Islet of Langerhans (tissue), 1 donor: ENCODE measurements around the gene BRSK2.
"Not testable (repeated sequence)": the region's sequence is repeated elsewhere in the genome, so short reads cannot be mapped to it uniquely, and the experiment has no call there.

Source experiments
- FAIRE-seq: peaks from one replicate; lab custom pipeline; 2011; peaks lifted over from hg19 to GRCh38; lab: Jason Lieb, UNC

The BRSK2 gene

DNA sequence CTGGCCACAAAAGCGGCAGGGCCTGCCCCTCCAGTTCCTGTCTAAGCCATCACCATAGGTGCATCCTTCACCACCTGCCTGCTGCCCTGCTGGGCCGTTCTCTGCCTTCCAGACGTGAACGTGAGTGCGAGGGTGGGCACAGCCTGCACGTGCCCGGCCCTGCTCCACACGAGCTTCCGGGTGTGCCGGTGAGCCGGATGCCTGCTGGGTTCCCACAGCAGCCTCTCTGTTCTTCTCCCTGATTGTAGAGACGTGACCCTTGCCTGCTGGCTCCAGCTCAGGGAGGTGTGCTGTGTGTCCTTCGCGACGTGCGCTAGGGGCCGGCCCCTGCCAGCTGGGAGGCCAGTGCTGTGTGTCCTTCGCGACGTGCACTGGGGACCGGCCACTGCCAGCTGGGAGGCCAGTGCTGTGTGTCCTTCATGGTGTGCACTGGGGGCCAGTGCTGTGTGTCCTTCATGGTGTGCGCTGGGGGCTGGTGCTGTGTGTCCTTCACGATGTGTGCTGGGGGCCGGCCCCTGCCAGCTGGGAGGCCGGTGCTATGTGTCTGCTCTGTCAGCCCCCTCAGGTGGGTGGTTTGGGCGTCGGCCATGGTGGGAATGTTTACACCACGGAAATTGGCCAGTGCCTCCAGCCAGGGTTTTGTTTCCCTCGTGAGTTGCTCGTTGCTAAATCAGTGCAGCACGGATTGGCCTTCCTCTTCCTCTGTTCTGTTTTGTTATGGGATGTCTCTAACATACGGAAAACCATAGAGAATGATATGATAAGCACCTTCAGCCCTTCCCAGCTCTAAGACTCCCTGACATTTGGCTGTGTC is 35.4 kb upstream of the BRSK2 start:
- no peak for FAIRE-seq

DNA sequence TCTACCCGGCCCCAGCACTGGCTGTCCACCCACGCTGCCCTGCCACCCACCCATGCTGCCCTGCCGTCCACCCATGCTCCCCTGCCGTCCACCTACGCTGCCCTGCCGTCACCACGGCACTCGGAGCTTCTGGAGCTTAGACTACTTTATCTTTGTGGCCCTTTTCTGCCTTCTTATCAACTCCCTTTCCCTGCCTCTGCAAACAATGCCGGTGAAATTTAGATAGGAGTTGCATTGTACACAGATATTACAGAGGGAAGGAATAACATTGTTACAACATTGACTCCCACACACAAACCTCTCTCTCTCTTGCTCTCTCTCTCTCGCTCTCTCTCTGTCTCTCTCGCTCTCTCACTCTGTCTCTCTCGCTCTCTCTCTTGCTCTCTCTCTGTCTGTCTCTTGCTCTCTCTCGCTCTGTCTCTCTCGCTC is 33.7 kb upstream of the BRSK2 start:
- no peak for FAIRE-seq

DNA sequence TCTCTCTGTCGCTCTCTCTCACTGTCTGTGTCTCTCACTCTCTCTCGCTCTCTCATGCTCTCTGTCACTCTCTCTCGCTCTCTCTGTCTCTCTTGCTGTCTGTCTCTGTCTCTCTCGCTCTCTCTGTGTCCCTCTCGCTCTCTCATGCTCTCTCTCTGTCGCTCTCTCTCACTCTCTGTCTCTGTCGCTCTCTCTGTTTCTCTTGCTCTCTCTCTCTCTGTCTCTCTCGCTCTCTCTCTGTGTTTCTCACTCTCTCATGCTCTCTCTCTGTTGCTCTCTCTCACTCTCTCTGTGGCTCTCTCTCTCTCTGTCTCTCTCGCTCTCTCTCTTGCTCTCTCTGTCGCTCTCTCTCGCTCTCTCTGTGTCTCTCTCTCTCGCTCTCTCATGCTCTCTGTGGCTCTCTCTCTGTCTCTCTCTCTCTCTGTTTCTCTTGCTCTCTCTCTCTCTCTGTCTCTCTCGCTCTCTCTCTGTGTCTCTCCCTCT is 33.2 kb upstream of the BRSK2 start:
- FAIRE-seq, result no peak

DNA sequence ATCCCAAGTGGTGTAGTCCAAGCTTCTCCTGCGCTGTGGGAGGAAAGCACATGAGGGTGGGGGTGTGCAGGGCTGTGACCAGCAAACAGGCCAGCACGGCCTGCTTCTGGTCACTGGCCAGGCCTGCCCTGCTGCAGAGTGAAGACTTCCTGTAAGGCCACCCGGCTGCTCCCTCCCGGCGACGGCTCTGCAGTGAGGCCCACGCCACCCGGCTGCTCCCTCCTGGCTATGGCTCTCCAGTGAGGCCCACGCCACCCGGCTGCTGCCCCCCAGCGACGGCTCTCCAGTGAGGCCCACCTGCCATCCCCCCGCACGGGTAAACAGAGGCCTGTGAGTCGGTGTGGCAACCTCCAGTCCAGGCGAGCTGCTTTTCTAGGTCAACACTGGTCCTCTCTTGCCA is 31.4 kb upstream of the BRSK2 start:
- FAIRE-seq, result no peak

DNA sequence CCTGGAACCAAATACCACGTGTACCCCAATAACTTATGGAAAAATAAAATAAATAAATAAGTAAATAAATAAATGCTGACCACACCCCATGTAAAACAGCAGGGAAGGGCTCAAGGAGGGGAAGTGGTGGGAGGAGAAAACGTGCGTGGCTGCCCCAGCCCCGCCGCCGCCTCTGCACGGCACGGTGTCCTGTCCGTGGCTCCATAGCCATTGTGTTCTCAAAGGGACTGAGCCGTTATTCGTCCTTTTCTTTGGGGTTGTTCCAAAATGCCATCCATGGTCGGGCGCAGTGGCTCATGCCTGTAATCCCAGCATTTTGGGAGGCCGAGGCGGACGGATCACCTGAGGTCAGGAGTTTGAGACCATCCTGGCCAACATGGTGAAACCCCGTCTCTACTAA is 30.8 kb upstream of the BRSK2 start:
- FAIRE-seq, result not testable (repeated sequence)

DNA sequence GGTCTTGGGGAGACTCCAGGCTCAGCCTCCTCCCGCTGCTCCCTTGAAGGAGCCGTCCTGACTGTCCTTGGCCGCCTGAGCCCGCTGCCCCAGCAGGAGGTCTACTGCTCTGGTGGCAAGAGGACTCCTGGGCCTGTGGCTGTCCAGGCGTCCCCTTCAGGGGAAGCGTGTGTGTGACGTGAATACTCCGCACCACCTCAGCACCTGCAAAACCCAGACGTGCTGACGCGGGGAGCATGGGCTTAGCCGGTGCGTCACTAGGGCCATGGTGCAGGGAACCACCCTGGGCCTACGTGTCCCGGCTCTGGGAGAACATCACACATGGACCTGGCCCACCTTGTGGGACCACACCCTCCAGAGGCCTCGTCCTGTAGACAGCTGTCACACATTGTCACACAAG is 30.2 kb upstream of the BRSK2 start:
- FAIRE-seq, result no peak

DNA sequence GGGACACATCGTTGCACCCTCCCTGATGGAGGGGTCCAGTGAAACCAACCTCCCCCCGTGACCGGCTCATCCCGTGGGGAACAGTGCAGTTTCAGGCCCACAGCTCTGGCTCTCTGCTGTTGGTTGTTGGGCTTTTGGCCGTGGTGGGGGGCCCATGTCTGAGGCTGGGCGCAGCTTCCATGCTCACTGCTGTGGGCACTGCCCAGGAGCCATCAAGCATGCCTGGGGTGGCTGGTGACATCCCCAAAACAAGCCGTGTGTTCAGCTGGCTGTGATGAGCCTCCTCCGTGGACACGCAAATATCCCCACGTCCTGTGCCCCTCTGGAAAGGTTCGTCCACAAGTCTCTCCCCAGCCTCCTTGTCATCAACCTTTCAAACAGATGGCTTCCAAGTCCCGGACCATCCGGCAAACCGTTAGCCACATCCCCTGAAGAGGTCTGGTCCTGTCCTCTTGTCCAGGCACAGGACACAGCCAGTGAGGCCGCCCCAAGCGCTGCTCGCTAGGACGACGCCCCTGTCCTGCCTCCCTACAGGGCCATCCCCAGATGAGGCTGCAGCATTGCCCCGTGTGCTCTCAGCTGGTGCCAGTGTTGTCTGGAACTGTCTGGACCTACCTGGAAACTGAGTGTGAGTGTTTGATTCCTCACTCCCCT is 29.4 kb upstream of the BRSK2 start:
- FAIRE-seq, result no peak

DNA sequence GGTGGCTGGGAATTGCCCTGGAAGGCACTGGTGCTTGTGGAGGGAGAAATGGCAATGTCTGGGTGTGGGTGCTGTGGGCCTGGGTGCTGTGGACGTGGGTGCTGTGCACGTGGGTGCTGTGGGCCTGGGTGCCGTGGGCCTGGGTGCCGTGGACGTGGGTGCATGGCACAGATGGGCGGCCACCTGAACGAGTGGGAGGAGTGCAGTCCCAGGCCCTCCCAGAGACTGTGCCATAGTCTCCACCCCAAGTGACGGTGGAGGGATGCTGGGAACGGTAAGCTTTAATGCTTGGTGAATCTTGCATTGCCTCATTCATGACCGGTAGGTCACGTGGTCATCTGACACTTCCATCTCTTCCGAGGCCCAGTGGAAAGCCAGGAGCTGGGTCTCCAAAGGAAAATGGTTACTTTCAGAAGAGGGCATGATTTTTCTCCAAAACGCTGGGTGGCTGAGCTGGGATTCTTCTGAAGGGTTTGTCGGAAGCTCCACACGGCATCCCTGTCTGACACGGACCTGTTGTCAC is 28.8 kb upstream of the BRSK2 start:
- no peak for FAIRE-seq

DNA sequence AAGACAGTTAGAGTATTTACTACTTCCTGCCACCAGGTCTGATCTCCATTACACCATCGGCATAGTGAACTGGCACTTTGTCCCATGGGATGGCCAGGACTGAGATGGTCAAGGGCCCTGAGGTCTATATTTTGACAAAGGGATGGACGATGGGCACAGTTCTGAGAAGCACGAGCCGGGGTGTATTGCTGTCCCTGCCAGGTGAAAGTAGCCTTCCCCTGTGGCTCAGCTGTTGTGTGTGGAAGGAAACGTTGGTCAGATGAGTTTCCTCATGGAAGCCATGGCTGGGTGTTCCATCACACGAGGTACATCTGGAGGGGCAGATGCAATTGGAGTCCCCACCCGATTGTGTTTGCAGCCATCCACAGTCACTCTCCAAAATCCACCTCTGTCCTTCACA is 27.9 kb upstream of the BRSK2 start:
- no peak for FAIRE-seq

DNA sequence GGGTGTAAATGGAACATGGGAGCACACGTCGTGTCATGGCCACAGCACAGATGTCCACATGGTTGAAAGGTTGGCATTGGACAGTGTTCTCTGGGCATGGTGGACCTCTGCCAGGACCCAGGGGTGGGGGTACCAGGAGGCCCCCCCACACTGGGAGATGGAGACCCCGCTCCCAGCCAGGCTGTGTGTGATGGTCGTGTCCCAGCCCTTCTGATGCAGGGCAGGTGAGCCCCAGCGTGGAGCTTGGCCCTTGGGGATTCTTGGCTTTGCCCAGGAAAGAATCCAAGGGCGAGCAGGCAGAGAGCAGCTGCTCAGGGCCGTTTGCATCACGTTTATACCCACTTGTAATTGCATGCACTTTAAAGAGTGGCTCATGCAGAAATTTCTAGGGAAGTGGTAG is 22.0 kb upstream of the BRSK2 start:
- FAIRE-seq, result no peak

DNA sequence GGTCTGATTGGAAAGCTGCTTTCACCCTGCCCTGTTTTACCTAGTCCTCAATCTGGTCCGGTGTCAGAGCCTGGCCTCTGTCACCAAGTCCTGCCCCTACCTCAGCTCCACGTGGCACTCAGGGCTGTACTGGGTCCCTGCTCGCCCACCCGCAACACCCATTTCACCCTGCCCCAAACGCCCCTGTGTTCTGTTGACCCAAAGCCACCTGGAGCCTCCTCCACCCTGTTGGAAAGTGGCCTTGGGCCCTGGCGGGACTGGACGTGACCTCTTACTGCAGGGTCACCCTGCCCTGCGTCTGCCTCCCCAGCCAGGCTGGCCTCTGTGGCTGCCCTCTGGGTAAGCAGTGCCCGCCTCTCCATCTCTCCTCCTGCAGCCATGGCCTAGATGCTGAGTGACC is 21.5 kb upstream of the BRSK2 start:
- FAIRE-seq, result no peak

DNA sequence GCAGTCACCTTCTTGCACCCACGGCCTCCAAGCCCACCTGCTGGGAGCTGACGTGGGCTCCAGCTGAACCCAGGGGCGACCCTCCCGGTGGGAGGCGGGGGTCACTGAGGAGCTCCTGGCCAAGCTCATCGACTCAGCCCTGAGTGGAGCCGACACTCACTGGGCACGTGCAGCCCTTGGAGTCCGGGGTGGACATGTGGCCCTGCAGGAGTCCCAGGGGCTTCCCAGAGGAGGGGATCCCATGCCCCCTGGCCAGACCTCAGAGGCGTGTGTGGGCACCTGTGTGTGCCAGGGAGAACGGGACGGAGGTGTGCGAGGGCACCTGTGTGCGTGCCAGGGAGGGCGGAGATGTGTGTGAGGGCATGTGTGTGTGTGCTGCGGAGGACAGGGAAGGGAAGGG is 20.8 kb upstream of the BRSK2 start:
- no peak for FAIRE-seq

DNA sequence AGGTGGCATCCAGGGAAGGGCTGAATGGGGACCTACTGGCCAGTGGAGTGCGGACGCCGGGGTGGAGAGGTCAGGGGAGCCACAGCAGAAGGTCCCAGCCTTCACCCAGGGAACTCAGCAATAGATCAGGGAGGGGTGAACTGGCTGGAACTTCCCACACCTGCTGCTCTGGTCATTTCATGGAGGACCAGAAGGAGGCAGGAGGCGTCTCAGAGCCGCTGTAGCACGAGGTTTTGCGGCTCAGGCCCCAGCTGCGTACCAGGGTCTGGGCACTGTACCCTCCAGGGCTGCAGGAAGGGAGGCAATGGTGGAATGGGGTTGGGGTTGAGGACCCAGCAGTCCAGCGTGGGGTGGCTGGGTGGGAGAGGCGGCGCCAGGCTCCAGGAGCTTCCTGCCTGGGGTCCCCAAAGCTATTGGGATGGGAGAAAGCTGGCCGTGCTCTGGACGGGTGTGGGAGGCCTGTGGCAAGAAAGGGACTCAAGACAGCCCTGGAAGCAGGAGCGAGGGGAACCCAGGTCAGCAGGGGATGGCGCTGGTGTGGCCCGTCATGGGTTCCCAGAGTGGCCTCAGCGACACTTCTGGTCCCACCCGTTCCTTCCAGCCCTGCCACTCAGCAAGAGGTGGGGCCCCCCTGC is 20.2 kb upstream of the BRSK2 start:
- no peak for FAIRE-seq

DNA sequence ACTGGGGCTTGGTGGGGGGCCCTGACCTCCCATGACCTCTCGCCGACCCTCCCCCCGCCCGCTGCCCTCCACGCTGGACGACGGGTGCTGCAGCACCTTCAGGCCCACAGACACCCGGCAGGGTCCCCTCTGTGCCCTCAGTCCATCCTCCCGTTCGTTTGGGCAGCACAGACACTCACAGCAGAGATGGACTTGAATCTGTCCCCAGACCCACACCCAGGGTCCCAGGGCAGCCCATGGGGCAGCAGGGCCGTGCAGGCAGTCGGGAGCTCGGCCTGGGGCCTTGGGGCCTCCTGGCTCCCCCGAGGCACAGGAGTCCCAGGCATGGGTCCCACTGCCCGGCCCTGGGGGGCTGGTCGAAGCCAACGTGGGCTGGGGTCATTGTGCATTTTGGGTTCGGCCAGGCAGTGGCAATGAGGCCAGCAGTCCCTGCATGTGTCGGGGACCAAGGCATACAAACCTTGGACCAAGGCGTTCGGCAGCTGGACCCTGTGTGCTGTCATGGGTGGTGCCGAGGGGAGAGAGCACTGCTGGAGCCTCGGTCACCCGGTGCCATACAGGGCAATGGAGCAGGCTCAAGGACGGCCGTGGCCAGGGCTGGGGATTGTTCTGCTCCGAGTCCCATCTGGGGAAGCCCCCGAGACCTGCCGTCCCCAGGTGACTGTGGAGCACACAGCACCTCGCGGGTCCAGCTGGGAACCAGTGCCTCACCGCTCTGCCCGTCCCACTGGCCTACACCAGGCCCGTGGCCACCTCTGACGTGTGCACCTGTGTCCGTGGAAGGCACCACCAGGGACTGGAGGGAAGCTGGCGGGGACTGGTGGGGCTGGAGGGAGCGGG is 19.3 kb upstream of the BRSK2 start:
- no peak for FAIRE-seq

DNA sequence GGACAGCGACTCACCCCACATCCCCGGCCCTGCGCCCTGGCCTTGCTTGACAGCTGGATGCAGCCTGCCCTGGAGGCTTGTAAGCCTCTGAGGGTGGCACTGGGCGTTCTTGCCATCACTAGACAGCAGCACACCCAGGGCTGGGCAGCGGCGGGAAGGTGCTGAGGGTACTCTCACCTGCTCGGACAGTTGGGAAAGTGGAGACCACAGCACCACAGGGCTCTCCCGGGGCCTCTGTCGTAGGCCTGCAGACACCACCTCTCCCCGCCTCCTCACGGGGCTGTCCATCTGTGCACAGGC is 18.8 kb upstream of the BRSK2 start:
- no peak for FAIRE-seq

DNA sequence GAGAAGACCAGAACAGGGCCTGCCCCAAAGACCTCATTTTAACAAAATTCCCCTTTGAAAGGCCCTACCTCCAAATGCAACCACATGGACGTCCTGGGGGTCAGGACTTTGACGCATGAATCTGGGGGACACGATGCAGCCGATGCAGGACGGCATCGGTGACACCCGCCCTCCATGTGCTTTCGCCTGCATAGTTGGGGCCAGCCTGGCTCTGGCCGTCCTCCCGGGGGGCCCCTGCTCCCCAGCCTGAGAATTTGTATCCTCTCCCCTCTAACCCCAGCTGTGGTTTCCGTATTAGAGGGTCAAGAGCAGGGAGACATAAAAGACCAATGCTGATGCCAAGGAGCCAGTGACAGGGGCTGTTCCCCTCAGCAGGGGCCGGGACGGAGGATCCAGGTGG is 18.4 kb upstream of the BRSK2 start:
- FAIRE-seq, result no peak

DNA sequence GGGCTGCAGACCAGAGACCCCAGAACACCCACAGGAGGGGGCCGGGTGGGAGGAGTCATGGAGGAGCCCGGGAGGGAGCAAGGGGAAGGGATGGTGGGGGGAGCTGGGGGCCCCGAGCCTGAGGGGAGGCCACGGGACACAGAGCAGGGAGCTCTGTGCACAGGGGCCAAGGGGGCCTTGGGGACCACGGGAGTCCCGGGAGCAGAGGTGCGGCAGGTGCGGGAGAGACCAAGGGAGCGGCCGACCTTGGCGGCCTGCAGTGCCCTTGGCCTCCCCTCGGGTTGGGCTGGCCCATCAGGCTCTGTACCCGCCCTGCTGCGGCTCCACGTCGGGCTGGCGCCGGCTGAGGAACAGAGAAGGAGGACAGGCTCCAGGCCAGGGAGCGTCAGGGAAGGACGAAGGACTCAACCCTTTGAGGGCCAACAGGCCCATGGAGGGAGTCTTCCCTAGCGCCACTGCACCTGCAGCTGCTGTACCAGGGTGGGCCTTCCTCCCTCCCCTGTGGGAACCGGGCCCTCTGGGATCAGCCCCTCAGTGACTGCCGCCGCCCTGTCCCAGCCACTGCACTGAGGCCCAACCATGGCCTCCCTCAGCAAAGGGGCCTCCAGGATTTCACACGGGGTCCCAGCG is 17.8 kb upstream of the BRSK2 start:
- FAIRE-seq, result no peak

DNA sequence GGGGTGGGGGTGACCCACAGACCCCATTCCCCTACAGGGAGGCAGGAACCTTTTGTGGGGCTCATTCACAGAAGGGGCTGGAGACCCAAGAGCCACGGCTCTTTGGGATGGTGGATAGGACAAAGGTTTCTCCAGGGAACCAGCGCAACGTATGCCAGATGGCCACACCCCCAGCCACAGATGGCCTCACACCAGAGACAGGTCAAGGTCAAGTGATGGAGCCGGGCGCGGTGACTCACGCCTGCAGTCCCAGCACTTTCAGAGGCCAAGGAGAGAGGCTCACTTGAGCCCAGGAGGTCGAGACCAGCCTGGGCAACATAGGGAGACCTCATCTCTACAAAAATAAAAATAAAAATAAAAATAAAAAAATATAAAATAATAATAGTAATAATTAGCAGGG is 17.1 kb upstream of the BRSK2 start:
- no peak for FAIRE-seq

DNA sequence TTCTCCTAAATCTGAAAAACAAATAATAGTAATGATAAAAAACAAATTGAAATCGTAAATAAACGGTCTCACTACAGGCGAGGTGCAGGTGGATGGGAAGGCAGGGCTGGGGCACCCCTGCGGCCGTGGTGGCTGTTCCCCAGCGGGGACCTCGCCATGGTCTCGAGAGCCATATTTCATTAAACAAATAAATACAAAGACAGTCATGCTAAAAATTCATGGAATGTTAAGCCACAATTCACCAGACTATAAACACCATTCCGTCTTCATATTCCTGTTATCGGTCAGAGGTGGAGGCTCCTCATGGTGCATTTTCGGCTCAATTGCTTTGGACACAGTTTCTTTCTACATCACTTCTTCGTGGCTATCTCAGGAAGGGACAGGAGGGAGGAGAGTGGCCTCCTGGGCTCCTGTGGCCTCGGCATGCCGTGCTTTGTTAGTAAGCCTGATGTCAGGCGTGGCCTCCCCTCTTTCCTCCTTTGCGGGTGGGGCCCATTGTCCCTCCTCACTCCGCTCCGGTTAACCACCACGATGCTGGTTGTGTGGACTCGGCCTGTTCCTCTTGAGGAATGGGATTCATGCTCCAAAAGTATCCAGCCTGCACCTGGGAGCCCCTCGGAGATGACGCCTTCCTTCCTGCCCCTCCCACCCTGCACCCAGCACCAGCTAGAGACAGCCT is 16.1 kb upstream of the BRSK2 start:
- no peak for FAIRE-seq

DNA sequence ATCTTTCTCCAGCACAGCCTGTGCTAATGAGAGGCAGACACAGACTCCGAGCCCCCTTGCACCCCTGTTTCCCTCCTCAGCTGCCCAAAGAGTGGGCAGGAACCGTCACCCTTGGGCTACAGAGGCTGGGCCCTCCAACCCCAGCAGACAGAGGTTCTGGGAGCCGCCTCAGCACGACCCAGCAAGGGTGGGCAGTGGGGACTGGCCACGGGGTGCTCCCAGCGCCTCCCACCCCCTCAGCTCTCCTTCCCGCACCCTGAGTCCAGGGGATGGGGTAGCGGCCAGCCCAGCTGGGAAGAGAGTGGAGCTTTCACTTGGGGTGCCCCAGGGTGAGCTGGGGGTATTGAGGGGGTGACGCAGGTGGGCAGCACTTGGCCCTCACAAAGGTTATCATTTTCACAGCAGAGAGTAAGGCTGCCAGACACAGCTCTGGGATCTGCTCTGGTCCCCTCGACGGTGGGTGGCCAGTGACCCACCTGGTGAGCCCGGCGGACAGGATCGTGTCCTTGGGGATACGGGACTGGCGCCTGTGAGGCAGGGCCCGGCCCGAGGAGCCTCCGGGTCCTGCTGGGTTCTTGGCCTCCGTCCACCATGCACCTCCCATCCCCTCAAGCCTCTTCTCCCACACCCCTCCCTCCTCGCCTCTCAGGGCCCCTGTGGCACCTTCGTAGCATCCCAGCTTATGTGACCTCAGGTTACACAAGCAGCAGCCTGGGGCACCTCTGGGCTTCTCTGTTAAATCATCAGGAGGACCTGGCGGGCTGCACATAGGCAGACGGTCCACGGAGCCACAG is 14.4 kb upstream of the BRSK2 start:
- FAIRE-seq, result no peak

DNA sequence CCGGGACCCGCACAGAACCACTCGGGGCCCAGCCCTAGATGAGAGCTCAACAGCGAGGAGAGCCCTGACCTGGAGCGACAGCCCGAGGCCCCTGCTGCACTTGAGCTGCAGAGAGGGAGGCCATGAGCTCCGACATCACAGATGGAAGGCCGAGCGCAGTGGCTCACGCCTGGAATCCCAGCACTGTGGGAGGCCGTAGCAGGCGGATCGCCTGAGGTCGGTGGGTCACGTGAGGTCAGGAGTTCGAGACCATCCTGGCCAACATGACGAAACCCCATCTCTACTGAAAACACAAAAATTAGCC is 13.8 kb upstream of the BRSK2 start:
- no peak for FAIRE-seq
